Peyer's patch (tissue), 4 donors: Measurements from ENCODE around the gene LRBA. TPM values are rescaled to one million over a fixed set of nuclear protein-coding genes. Genes with fewer than 3 reads are reported as not detected.

Source experiments
- DNase-seq, 3 donors: peaks; one replicate each; pipeline ENCODE4 v3.0.0-alpha.2; 2017 to 2019
- H3K27ac ChIP-seq, 4 donors: fragments of 200-600 bp; sonication (generic); one replicate each; pipeline ENCODE4 v1.5.1; 2016 to 2019
- H3K27me3 ChIP-seq, 2 donors: fragments of 200-600 bp; sonication (generic); one replicate each; pipeline ENCODE4 v1.5.1; 2019
- H3K36me3 ChIP-seq, 3 donors: fragments of 200-600 bp; sonication (generic); one replicate each; pipeline ENCODE4 v1.5.1; 2016 to 2019
- H3K4me1 ChIP-seq, 4 donors: fragments of 200-600 bp; sonication (generic); one replicate each; pipeline ENCODE4 v1.5.1; 2016 to 2019
- H3K4me3 ChIP-seq, 4 donors: fragments of 200-600 bp; sonication (generic); 1 replicate in 3 of 4; 2 replicates in 1 of 4; pipeline ENCODE4 v1.5.1; 2016 to 2019; ENCODE audit warnings: mild to moderate bottlenecking in 1 of 4
- H3K9me3 ChIP-seq, 4 donors: fragments of 200-600 bp; sonication (generic); one replicate each; pipeline ENCODE4 v1.5.1; 2016 to 2019; ENCODE audit warnings: mild to moderate bottlenecking in 1 of 4
- POLR2A ChIP-seq, 2 donors: fragments of 450-650 bp; IDR thresholded peaks; one replicate each; pipeline ENCODE4 v1.5.1; 2017; ENCODE audit warnings: antibody characterized with exemption in 2 of 2, mild to moderate bottlenecking in 2 of 2, moderate library complexity in 2 of 2
- total RNA-seq, 4 donors: library from RNA; depleted of rRNA; stranded (reverse); fragments of >200 nt; gene quantifications; one replicate each; pipeline ENCODE4 v1.1.0, GENCODE V29; 2016
- TF ChIP-seq, protein P1 (sequence below), 6 experiments: fragments of 450-650 bp in 4 of 6; fragments of 200-600 bp in 2 of 6; sonication (generic) in 1 of 6; IDR thresholded peaks; one replicate each; pipeline ENCODE4 v1.5.1; 2017 to 2019; ENCODE audit warnings: antibody characterized with exemption in 6 of 6, mild to moderate bottlenecking in 3 of 6, moderate library complexity in 1 of 6

Gene LRBA
- total RNA-seq, 4 donors from 2014 or later = 71.5 to 120 (median 91.7) TPM

DNA sequence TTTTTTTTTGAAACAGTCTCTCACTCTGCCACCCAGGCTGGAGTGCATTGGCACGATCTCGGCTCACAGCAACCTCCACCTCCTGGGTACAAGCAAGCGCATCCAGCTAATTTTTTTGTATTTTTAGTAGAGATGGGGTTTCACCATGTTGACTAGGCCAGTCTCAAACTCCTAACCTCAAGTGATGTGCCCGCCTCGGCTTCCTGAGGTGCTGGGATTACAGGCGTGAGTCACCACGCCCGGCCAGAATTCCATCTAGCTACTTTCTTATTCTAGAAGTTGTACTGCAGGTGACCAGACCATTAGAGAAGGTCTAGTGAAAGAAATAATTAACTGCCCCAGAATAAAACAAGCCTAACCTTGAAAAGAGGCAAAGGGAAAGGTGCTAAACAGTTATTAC lies 2.3 kb downstream of the LRBA start:
- peaks cover 0 to 26% (median 6%) of the 10 kb centered on the region in 4 donors for H3K4me1 ChIP-seq
- no peaks in the 10 kb centered on the region for H3K9me3 ChIP-seq
- H3K27ac ChIP-seq = no peak overlapping the region
- H3K36me3 ChIP-seq = no peaks in the 10 kb centered on the region
- TF ChIP-seq, protein P1, sequence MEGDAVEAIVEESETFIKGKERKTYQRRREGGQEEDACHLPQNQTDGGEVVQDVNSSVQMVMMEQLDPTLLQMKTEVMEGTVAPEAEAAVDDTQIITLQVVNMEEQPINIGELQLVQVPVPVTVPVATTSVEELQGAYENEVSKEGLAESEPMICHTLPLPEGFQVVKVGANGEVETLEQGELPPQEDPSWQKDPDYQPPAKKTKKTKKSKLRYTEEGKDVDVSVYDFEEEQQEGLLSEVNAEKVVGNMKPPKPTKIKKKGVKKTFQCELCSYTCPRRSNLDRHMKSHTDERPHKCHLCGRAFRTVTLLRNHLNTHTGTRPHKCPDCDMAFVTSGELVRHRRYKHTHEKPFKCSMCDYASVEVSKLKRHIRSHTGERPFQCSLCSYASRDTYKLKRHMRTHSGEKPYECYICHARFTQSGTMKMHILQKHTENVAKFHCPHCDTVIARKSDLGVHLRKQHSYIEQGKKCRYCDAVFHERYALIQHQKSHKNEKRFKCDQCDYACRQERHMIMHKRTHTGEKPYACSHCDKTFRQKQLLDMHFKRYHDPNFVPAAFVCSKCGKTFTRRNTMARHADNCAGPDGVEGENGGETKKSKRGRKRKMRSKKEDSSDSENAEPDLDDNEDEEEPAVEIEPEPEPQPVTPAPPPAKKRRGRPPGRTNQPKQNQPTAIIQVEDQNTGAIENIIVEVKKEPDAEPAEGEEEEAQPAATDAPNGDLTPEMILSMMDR (IDR thresholded peaks at IDR 0.05) = no peak
- TF ChIP-seq POLR2A (IDR thresholded peaks at IDR 0.05) = no peak
- DNase-seq = peak in 1 of 3 donors; percentile 65
- H3K4me3 ChIP-seq = peak overlapping the region; percentile 4 to 99 (median 54)
- H3K27me3 ChIP-seq = no peaks in the 10 kb centered on the region

DNA sequence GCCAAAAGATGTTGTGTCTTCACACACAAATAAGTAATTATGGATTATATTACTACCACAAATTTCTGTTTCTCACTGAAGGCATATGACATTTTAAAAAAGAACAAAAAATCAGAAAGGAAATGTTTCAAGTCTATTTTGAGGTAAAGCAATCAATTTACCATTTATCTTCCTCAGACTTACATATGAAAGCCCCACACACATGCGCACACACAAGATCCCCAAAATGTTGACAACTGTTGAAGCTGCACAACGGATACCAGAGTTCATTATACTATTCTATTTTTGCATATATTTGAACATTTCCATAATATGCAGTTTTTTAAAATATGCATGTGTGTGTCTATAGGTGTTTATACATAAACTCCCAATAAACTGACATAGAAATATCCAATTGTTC lies 2.7 kb downstream of the LRBA start:
- Histone ChIP-seq H3K4me3 (no peak overlapping the region), H3K4me1 (peaks cover 0 to 23% (median 6%) of the 10 kb centered on the region in 4 donors), H3K36me3 (no peaks in the 10 kb centered on the region), H3K27ac (no peak overlapping the region), H3K27me3 (no peaks in the 10 kb centered on the region), H3K9me3 (no peaks in the 10 kb centered on the region)
- no peak for DNase-seq
- TF ChIP-seq, protein P1 (IDR thresholded peaks at IDR 0.05) = no peak
- TF ChIP-seq POLR2A (IDR thresholded peaks at IDR 0.05) = no peak

DNA sequence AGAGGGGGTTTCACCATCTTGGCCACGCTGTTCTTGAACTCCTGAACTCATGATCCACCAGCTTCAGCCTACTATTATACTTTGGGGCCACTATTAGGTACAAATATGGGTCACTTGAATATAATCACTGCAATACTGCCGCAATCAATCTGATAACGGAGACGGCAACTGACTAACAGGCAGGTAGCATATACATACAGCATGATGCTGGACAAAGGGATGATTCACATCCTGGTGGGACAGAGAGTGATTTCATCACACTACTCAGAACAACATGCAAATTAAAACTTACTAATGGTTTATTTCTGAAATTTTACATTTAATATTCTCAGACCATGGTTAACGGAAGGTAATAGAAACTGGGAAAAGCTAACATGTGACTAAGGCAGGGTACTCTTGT lies 10.9 kb downstream of the LRBA start:
- no peak for DNase-seq
- no peaks in the 10 kb centered on the region for H3K36me3 ChIP-seq
- H3K27me3 ChIP-seq = no peaks in the 10 kb centered on the region
- TF ChIP-seq, protein P1 (IDR thresholded peaks at IDR 0.05) = no peak
- no peak for TF ChIP-seq POLR2A (IDR thresholded peaks at IDR 0.05)
- H3K9me3 ChIP-seq = no peaks in the 10 kb centered on the region
- H3K4me1 ChIP-seq = no peaks in the 10 kb centered on the region
- no peak overlapping the region for H3K4me3 ChIP-seq
- no peak overlapping the region for H3K27ac ChIP-seq

DNA sequence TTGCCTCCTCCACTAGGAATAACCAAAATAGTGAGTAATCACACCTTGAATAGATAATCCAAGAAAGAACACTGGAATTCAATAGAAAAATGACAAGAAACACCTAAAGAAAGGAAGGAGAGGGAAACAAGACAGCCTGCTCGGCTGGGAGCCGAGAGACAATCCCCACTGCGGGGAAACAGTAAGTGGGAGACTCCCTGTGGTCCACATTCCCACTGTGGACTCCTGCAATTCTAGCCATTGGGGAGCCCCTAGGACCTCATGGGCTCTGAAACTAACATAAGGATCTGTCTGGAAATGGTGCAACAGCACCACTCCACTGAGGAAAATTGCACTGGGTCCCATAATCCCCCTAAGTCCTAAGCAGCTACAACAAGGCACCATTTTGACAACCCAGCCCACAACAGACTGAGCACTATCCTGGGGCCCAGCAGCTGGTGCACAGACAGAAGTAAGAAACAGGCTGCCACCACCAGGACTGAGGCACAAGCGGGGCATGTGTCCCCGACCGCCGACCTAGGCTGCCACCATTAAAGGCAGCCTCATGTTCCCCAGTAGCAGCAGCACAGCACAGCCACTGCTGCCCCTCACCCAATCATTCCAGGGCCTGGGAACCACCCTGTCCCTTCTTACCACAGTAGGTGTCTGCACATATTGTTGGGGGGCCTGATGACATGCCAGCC lies 14.2 kb downstream of the LRBA start:
- no peaks in the 10 kb centered on the region for H3K4me1 ChIP-seq
- no peaks in the 10 kb centered on the region for H3K36me3 ChIP-seq
- DNase-seq = no peak
- no peaks in the 10 kb centered on the region for H3K9me3 ChIP-seq
- TF ChIP-seq, protein P1 (IDR thresholded peaks at IDR 0.05) = no peak
- no peak for TF ChIP-seq POLR2A (IDR thresholded peaks at IDR 0.05)
- no peak overlapping the region for H3K27ac ChIP-seq
- no peaks in the 10 kb centered on the region for H3K27me3 ChIP-seq
- H3K4me3 ChIP-seq = no peak overlapping the region

DNA sequence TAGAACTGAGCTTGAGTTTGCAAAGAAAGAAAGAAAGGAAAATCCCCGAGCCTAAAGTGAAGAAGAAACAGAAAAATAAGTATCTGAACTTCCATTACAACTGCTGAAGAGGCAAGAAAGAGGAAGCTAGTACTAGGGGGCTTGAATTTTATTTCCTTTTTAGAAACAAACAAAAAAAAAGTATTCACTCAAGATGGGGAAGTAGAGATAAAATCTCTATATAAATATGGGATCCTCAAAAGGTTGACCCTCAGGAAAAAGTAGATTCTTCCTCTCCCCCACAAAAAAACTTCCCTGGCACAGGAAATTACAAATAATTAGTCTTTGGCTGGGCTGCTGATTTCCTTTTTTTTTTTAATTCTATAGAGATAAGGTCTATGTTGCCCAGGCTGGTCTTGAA lies 16.0 kb downstream of the LRBA start:
- no peaks in the 10 kb centered on the region for H3K4me1 ChIP-seq
- no peak for TF ChIP-seq POLR2A (IDR thresholded peaks at IDR 0.05)
- TF ChIP-seq, protein P1 (IDR thresholded peaks at IDR 0.05) = no peak
- H3K4me3 ChIP-seq = no peak overlapping the region
- no peak overlapping the region for H3K27ac ChIP-seq
- no peaks in the 10 kb centered on the region for H3K9me3 ChIP-seq
- no peak for DNase-seq
- no peaks in the 10 kb centered on the region for H3K36me3 ChIP-seq
- H3K27me3 ChIP-seq = no peaks in the 10 kb centered on the region
